ENCODE results near the gene DUSP9. TPM values are rescaled to one million over a fixed set of nuclear protein-coding genes. Genes with fewer than 3 reads are reported as not detected.

DUSP9 gene
- total RNA-seq, 1 donor from 2014 or later: 0.39 TPM

- no peak for DNase-seq (ENCODE audit: low spot score)
Measured at GRCh38 chrX:153621949-153622598, 24.9 kb upstream of the DUSP9 start.

GRCh38 chrX:153622661-153623309 is 24.2 kb upstream of the DUSP9 start:
- DNase-seq (ENCODE audit: low spot score): no peak

- no peak for DNase-seq (ENCODE audit: low spot score)
Measured at GRCh38 chrX:153623310-153624029, 23.5 kb upstream of the DUSP9 start.

GRCh38 chrX:153624196-153625091 is 22.6 kb upstream of the DUSP9 start:
- no peak for DNase-seq (ENCODE audit: low spot score)

GRCh38 chrX:153625271-153626024 is 21.6 kb upstream of the DUSP9 start:
- no peak for DNase-seq (ENCODE audit: low spot score)

- no peak for DNase-seq (ENCODE audit: low spot score)
Measured at GRCh38 chrX:153626025-153626633, 20.9 kb upstream of the DUSP9 start.

GRCh38 chrX:153626863-153627674 is 19.9 kb upstream of the DUSP9 start:
- DNase-seq (ENCODE audit: low spot score): no peak

GRCh38 chrX:153627675-153628111 is 19.3 kb upstream of the DUSP9 start:
- DNase-seq (ENCODE audit: low spot score): no peak

- DNase-seq (ENCODE audit: low spot score): no peak
Measured at GRCh38 chrX:153628129-153628528, 18.9 kb upstream of the DUSP9 start.

GRCh38 chrX:153628665-153629064 is 18.3 kb upstream of the DUSP9 start:
- no peak for DNase-seq (ENCODE audit: low spot score)

GRCh38 chrX:153631346-153631745 is 15.7 kb upstream of the DUSP9 start:
- DNase-seq (ENCODE audit: low spot score): no peak

GRCh38 chrX:153631907-153632594 is 15.0 kb upstream of the DUSP9 start:
- no peak for DNase-seq (ENCODE audit: low spot score)

- no peak for DNase-seq (ENCODE audit: low spot score)
Measured at GRCh38 chrX:153632595-153632946, 14.4 kb upstream of the DUSP9 start.

- no peak for DNase-seq (ENCODE audit: low spot score)
Measured at GRCh38 chrX:153633048-153633447, 14.0 kb upstream of the DUSP9 start.

GRCh38 chrX:153633607-153634180 is 13.3 kb upstream of the DUSP9 start:
- DNase-seq (ENCODE audit: low spot score): no peak

GRCh38 chrX:153634236-153634635 is 12.8 kb upstream of the DUSP9 start:
- no peak for DNase-seq (ENCODE audit: low spot score)

- no peak for DNase-seq (ENCODE audit: low spot score)
Measured at GRCh38 chrX:153634832-153635231, 12.2 kb upstream of the DUSP9 start.

- no peak for DNase-seq (ENCODE audit: low spot score)
Measured at GRCh38 chrX:153635388-153635787, 11.6 kb upstream of the DUSP9 start.

Data from mesenteric fat pad (tissue), 1 donor.